ENCODE data around the gene SPEN. TPM values are rescaled to one million over a fixed set of nuclear protein-coding genes. Genes with fewer than 3 reads are reported as not detected.

Gene SPEN
- total and polyA plus RNA-seq, 2 of the 13 experiments (the other 11 are each of a cell fraction or from before 2014, with no cell fraction given), result 4.8 to 14.0 TPM

DNA sequence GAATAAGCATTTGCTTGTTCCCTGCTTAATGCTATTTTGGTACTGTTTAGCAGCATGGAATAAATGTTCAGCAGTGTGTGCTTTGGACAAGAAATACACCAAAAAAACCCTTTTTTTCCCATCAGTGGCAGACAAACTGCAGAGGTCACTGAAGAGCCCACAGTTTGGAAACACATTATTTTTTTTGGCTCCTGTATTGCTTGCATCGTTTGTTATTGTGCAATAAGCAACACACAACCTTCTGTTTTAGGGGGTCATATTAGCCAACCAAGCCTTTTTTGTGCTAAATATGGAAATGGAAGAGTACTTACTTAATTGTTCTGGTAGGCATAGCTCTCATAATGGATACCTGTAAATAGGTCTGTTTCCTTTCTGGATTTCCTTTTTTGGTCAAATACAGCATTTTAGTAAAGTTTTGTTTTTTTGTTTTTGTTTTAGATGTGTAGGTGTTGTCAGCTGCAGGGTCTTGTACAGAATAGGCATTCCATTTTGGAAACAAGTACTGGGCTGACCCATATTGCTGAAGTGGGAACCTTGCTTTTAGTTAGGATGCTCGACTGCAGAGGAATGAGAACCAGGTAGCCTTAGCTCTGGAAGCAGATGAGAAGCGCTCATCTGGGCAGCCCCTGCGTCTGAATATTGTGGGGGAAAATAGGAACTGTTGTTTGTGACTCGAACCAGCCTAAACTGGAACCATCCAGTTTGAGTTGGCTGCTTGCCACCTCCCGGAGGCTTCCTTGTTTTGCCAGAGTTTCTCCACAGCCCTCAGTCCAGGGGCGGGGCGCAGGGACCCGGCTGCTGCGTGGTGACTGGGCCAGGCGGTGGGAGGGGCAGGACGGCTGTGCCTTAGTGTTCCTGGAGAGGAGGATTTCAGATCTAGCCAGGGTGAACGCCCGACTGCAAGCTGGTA, 38.4 kb downstream of the SPEN start (continued):
- TF ChIP-seq RBM39 (IDR thresholded peaks at IDR 0.05; ENCODE audit: low read depth, low read length, poor library complexity, severe bottlenecking) (no peak), NFATC3 (CRISPR knock-in tag; IDR thresholded peaks at IDR 0.05) (no peak), ZNF337 (CRISPR knock-in tag; IDR thresholded peaks at IDR 0.05; ENCODE audit: borderline replicate concordance, low read depth) (no peak), ZNF121 (CRISPR knock-in tag; IDR thresholded peaks at IDR 0.05) (peak; percentile 47; the same call in 1 of the 2 replicates), IKZF1 (IDR thresholded peaks at IDR 0.05) (no peak), MXD4 (CRISPR knock-in tag; IDR thresholded peaks at IDR 0.05) (no peak), SPEN (CRISPR knock-in tag; IDR thresholded peaks at IDR 0.05; ENCODE audit: low read depth) (peak; percentile 64; the same call in 1 of the 2 replicates), PITX1 (CRISPR knock-in tag; IDR thresholded peaks at IDR 0.05) (no peak), DNMT3B (CRISPR knock-in tag; conservative IDR thresholded peaks at IDR 0.05) (no peak), ZNF629 (CRISPR knock-in tag; conservative IDR thresholded peaks at IDR 0.05) (no peak), YEATS4 (CRISPR knock-in tag; IDR thresholded peaks at IDR 0.05; ENCODE audit: borderline replicate concordance) (peak; percentile 43; the same call in 1 of the 2 replicates), CENPT (CRISPR knock-in tag; IDR thresholded peaks at IDR 0.05; ENCODE audit: low read depth) (no peak), TAF1 (CRISPR knock-in tag; IDR thresholded peaks at IDR 0.05) (no peak), MYC (CRISPR knock-in tag; IDR thresholded peaks at IDR 0.05; ENCODE audit: borderline replicate concordance) (peak; percentile 43; the same call in 1 of the 2 replicates), RARG (CRISPR knock-in tag; IDR thresholded peaks at IDR 0.05; ENCODE audit: low read depth) (no peak), ZNF761 (CRISPR knock-in tag; conservative IDR thresholded peaks at IDR 0.05) (no peak), ZNF180 (CRISPR knock-in tag; IDR thresholded peaks at IDR 0.05; ENCODE audit: borderline replicate concordance, low read depth) (no peak), MEIS2 (CRISPR knock-in tag; IDR thresholded peaks at IDR 0.05) (no peak), ETV5 (CRISPR knock-in tag; IDR thresholded peaks at IDR 0.05; ENCODE audit: borderline replicate concordance) (no peak; the same call in 1 of the 2 replicates), HDAC6 (IDR thresholded peaks at IDR 0.05; ENCODE audit: low read depth, low read length) (no peak)
- TF ChIP-seq, protein P1, sequence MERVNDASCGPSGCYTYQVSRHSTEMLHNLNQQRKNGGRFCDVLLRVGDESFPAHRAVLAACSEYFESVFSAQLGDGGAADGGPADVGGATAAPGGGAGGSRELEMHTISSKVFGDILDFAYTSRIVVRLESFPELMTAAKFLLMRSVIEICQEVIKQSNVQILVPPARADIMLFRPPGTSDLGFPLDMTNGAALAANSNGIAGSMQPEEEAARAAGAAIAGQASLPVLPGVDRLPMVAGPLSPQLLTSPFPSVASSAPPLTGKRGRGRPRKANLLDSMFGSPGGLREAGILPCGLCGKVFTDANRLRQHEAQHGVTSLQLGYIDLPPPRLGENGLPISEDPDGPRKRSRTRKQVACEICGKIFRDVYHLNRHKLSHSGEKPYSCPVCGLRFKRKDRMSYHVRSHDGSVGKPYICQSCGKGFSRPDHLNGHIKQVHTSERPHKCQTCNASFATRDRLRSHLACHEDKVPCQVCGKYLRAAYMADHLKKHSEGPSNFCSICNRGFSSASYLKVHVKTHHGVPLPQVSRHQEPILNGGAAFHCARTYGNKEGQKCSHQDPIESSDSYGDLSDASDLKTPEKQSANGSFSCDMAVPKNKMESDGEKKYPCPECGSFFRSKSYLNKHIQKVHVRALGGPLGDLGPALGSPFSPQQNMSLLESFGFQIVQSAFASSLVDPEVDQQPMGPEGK (CRISPR knock-in tag; IDR thresholded peaks at IDR 0.05), result peak; percentile 57; the same call in 1 of the 2 replicates
- TF ChIP-seq, protein P2, sequence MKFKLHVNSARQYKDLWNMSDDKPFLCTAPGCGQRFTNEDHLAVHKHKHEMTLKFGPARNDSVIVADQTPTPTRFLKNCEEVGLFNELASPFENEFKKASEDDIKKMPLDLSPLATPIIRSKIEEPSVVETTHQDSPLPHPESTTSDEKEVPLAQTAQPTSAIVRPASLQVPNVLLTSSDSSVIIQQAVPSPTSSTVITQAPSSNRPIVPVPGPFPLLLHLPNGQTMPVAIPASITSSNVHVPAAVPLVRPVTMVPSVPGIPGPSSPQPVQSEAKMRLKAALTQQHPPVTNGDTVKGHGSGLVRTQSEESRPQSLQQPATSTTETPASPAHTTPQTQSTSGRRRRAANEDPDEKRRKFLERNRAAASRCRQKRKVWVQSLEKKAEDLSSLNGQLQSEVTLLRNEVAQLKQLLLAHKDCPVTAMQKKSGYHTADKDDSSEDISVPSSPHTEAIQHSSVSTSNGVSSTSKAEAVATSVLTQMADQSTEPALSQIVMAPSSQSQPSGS (CRISPR knock-in tag; IDR thresholded peaks at IDR 0.05), result no peak
- TF ChIP-seq, protein P3, sequence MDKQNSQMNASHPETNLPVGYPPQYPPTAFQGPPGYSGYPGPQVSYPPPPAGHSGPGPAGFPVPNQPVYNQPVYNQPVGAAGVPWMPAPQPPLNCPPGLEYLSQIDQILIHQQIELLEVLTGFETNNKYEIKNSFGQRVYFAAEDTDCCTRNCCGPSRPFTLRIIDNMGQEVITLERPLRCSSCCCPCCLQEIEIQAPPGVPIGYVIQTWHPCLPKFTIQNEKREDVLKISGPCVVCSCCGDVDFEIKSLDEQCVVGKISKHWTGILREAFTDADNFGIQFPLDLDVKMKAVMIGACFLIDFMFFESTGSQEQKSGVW (CRISPR knock-in tag; IDR thresholded peaks at IDR 0.05; ENCODE audit: borderline replicate concordance), result no peak
- TF ChIP-seq, protein P4, sequence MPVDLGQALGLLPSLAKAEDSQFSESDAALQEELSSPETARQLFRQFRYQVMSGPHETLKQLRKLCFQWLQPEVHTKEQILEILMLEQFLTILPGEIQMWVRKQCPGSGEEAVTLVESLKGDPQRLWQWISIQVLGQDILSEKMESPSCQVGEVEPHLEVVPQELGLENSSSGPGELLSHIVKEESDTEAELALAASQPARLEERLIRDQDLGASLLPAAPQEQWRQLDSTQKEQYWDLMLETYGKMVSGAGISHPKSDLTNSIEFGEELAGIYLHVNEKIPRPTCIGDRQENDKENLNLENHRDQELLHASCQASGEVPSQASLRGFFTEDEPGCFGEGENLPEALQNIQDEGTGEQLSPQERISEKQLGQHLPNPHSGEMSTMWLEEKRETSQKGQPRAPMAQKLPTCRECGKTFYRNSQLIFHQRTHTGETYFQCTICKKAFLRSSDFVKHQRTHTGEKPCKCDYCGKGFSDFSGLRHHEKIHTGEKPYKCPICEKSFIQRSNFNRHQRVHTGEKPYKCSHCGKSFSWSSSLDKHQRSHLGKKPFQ (CRISPR knock-in tag; IDR thresholded peaks at IDR 0.05; ENCODE audit: insufficient replicate concordance), result no peak
